M059J (cell line): ENCODE results near the gene SMPD3. TPM values are rescaled to one million over a fixed set of nuclear protein-coding genes. Genes with fewer than 3 reads are reported as not detected.

ENCODE experiments used
- DNase-seq: peaks from one replicate; pipeline ENCODE4 v3.0.0-alpha.2; 2012; ENCODE audit warnings: low read depth
- total RNA-seq: library from RNA; depleted of rRNA; stranded (reverse); fragments of >200 nt; shearing (Covaris generic); gene quantifications from 2 replicates; pipeline ENCODE4 v1.2.3, GENCODE V29; 2014

The SMPD3 gene
- total RNA-seq, 1 experiment from 2014 or later, result 0.25 TPM

DNA sequence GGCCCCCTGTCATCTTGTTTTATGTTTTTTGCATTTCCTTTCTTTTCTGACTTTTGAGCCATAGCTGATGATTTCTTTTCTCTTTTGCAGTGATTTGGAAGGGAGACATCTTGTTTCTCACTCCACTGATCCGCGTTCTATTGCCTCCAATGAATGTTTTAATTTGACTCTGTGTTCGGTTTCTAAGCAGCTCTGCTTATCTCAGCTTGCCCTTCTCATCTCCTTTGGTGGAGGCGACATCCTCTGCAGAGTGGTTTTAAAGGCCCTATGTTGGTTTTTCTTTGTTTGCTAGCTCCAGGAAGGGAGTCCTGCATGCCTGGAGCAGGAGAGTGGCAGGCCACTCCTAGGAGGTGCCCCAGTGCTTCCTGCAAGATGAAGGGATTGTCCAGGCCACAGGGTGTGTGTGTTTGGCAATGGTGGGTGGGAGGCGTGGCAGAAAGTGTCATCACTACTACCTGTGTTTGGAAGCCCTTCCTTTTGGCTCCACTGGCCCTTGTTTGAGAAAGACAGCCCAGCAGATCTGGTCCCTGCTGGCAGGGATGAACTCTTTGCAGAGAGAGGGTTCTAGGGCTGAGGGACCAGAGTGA lies 13.6 kb downstream of the SMPD3 start:
- no peak for DNase-seq

DNA sequence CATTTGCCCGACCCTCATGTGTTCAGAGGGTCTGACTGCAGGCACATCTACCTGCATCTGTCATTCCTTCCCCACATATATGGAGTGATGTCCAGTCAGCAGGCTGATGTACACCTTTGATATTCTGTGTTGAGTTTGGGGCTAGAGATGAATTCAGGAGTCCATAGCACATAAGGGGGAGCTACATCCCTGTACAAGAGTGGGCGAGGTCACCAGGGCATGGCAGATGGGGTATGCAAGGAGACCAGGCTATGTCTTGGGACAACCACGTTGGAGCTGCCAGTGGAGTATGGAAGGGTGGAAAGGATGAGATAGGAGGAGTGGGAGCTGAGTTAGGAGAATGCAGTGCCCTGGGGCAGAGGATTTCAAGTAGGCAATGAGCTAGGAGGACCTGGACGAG lies 15.0 kb downstream of the SMPD3 start:
- DNase-seq, result no peak

DNA sequence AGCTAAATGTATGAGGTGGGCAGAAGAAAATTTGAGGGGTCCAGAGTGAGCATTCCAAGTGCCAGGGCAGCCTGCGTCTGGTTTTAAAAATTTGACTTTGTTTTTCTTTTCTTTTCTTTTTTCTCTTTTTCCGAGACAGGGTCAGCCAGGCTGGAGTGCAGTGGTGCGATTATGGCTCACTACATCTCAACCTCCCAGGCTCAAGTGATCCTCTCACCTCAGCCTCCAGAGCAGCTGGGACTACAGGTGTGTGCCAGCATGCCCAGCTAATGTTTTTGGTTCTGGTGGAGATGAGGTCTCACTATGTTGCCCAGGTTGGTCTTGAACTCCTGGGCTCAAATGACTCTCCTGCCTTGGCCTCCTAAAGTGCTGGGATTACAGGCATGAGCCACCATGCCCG lies 15.6 kb downstream of the SMPD3 start:
- DNase-seq, result no peak

GRCh38 chr16:68429076-68429854 lies 19.0 kb downstream of the SMPD3 start:
- DNase-seq, result no peak

GRCh38 chr16:68427649-68428303 lies 20.5 kb downstream of the SMPD3 start:
- no peak for DNase-seq

DNA sequence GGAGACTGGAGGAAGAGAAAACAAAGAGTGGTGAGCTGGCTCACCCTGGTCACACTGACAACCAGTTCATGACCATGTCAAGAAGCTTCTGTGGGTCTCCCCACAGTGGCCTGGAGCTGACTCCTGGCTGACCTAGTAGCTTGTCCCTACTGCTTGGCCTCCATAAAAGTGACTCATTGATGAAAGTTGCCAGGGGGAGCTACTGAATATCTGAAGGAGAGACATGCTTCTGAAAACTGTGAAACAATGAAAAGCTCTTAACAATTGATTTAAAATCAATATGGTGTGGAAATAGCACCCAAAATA lies 22.0 kb downstream of the SMPD3 start:
- DNase-seq, result peak; percentile 34

DNA sequence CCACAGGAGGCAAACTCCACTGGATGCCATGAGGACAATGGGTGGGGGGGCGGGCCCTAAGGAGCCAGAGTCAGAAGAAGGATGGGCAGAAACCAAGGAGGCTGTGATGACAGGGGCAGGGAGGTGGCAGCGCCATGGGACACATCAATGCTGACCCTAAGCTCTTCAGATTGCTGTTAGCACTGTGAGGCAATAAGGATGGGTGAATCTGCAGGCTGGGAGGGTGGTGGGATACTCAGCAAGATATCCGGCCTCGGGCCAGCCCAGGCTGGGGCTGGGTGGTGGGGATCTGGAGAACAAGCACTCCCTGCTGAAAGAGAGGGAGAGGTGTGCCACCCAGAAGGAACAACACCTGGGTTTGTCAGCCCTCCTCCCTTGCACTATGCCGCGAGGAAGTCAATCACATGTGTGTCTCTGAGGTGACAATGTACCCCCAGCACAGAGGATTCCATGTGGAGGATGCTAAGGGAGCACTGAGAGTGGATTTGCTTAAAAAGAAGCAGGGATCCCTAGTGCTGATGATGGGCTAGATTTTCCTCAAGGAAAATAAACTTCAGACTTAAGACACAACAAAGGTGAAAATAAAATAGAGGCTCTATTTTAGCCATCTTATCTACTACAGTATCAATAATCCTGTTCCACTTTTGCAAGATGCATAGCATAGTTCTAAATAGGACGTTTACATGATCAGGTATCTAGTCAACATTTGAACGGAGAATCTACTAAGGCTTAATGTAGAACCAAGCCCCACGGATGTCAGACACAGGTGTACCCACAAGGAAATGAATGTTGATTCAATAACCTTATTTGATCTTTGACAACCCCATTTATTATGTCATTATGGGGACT lies 22.6 kb downstream of the SMPD3 start:
- DNase-seq, result no peak

- DNase-seq, result no peak
These were observed 24.5 kb downstream of the SMPD3 start for GRCh38 chr16:68423771-68424170.

DNA sequence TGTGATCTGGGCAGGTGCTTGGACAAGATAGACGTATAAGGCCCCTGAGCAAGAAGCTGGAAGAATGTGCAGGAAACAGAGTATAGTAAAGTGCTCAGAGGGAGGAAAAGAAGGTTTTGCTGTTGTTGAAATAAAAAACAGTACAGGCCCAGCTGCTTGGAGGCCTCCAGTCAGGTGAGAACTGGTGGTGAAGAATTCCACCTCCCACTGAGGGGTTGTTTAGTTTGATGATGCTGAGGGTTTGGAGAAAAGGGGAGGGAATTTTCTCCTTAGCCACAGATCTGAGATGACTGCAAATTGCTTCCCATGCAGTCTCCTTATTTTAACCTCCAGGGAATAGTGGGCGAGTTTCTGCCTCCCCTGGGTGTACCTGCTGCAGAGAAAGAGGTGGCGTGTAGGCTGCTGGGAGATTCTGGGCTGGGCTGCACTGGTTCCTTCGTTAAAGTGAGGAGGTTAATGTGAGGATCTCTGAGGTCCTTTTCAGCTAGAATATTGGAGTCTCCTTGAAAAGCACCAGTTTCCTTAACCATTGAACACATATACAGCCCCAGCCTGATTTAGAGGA lies 25.8 kb downstream of the SMPD3 start:
- no peak for DNase-seq

DNA sequence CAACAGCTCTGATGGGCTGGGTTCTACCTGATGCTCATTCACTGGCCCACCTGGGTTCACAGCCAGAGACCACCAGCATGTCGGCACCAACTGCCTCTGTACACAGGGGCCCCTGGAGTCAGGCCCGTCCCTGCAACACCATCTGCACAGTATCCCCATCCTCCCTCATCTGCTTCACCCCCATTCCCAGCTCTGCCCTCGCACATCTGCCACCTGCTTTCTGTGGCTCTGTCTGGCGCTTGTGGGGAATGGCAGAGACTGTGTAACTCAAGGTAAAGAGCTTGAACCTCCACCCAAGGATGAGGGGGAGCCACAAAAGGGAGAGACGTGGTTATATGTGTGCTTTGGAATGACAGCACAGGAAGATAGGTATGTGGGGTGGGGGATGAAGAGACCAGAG lies 27.2 kb downstream of the SMPD3 start:
- no peak for DNase-seq

DNA sequence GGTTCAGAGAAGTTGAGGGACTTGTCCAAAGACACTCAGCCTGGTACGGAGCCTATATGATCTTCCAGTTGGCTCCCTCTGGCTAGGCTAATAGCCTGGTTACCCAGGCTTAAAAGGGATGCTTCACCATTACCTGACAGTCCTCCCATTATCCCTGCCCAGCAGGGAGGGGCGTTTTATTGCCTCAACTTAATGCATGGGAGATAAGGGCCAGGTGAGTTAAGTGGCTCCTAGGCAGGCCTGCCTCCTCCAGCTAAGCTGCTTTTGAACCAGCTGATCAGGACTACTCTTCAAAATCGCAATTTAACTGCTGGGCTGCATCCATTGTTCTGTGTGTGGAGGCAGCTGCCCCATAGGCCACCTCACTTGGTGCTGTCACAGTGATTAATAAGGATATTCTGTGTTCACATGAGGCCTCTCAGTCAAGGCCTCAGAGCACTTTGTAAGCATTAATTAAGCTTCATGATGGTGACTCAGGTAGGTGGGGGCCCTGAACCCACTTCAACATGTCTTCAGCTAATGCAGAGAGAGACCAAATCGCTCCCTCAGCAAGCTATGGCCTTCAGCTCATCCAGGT lies 27.9 kb downstream of the SMPD3 start:
- no peak for DNase-seq

DNA sequence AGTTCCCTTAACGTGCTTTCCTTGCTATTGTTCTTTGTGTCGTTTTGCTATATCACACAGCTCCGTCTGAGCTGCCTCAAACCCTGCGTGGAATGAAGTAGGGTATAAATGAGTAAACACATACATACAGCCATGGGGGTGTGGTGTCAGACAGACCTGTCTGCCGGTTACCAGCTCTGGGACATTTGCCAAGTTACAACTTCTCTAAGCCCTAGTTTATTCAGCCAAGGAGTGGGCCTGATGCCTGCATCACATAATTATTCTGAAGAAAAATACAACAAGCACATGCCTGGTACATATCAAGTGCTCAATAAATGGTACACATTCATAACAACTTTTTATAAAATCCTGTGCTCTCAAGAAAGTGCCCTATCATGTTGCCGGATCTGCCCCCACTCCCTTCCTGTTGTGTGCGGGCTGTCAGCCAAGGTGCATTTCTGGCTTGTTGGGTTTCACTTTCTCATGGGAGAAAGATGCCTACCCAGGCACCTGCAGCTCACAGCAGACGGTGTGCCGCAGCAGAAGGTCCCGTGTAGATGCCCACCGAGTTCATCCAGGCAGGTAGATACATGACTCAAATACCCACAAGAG lies 30.5 kb downstream of the SMPD3 start:
- DNase-seq, result peak; percentile 45

GRCh38 chr16:68416057-68417046 lies 32.0 kb downstream of the SMPD3 start:
- DNase-seq, result no peak

DNA sequence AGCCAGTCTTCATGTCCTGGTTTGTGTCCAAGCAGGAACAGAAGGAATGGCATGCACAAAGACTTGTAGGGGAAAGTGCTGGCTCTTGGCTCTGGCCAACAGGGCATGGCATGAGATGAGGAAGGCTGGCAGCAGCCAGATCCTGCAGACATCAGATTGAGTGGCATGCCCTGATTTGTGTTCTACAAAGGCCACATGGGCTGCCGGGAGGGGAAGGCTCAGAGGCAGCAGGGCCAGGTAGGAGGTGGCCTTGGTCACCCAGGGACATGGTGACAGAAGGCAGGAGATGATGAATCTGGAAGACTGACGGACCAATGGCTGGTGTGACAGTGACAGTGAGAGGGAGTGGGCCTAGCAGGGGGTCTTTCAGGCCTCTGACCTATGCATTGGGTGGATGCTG lies 33.7 kb downstream of the SMPD3 start:
- DNase-seq, result no peak

GRCh38 chr16:68412061-68412460 lies 36.2 kb downstream of the SMPD3 start:
- DNase-seq, result no peak

GRCh38 chr16:68411086-68411485 lies 37.2 kb downstream of the SMPD3 start:
- no peak for DNase-seq

DNA sequence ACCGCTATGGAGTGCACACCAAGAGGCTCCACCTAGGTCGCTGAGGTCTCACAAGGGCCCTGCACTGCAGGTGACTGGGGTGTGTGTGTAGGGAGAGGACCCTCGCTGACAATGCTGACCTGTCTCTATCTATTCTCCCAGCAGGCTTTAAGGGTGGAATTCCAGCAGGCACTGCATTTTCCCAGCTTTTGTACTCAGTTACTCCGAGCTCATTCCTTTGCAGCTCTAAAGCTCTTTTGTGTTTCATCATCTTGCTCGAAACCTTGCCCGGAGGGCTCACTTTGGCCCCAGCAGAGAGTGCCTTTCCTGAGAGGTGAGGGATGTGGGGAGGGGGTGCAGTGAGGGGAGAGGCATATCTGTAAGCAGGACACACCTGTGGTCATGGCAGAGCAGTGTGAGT lies 39.3 kb downstream of the SMPD3 start:
- DNase-seq, result no peak

GRCh38 chr16:68408428-68408827 lies 39.9 kb downstream of the SMPD3 start:
- DNase-seq, result no peak

- DNase-seq, result peak; percentile 48
These were observed 41.7 kb downstream of the SMPD3 start for GRCh38 chr16:68406458-68407152.
